ENCODE data around the gene FADS3. TPM values are rescaled to one million over a fixed set of nuclear protein-coding genes. Genes with fewer than 3 reads are reported as not detected.

FADS3 gene
- total RNA-seq, 1 experiment from 2014 or later, result 65.8 TPM

DNA sequence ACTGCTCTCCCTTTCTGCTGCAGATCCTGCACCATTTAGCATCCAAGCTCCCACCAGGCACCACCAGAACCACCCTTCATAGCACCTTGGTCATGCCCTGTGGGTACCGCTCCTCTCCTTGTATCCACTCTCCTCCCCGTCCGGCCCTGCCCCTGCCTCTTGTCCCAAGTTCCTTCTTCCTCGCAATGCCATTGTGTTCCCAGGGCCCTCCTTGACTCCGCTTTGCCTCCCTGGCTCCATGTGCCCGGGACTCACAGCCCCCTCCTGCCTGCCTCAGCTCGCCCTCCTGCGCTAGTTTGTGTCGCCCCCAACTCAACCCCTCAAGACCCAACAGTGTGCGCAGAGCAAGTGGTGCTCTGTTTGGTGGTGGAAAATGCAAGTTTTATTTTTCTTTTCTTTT, 52.4 kb downstream of the FADS3 start (continued):
- TF ChIP-seq, protein P1, sequence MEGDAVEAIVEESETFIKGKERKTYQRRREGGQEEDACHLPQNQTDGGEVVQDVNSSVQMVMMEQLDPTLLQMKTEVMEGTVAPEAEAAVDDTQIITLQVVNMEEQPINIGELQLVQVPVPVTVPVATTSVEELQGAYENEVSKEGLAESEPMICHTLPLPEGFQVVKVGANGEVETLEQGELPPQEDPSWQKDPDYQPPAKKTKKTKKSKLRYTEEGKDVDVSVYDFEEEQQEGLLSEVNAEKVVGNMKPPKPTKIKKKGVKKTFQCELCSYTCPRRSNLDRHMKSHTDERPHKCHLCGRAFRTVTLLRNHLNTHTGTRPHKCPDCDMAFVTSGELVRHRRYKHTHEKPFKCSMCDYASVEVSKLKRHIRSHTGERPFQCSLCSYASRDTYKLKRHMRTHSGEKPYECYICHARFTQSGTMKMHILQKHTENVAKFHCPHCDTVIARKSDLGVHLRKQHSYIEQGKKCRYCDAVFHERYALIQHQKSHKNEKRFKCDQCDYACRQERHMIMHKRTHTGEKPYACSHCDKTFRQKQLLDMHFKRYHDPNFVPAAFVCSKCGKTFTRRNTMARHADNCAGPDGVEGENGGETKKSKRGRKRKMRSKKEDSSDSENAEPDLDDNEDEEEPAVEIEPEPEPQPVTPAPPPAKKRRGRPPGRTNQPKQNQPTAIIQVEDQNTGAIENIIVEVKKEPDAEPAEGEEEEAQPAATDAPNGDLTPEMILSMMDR (IDR thresholded peaks at IDR 0.05 in 2 of 3, conservative IDR thresholded peaks at IDR 0.05 in 1 of 3; ENCODE audit: borderline replicate concordance in 1 of 3, insufficient read depth in 1 of 3, low read depth in 2 of 3, low read length in 2 of 3), result no peak
- TF ChIP-seq SRF (IDR thresholded peaks at IDR 0.05; ENCODE audit: low read depth) (no peak), SP1 (IDR thresholded peaks at IDR 0.05; ENCODE audit: low read depth) (no peak), ELF1 (IDR thresholded peaks at IDR 0.05; ENCODE audit: borderline replicate concordance, low read depth) (no peak), ATF3 (IDR thresholded peaks at IDR 0.05) (no peak), ZNF274 (IDR thresholded peaks at IDR 0.05; ENCODE audit: low read depth, low read length) (no peak), SIN3A (IDR thresholded peaks at IDR 0.05; ENCODE audit: low read depth) (no peak), ZFX (IDR thresholded peaks at IDR 0.05) (no peak), YY1 (IDR thresholded peaks at IDR 0.05; ENCODE audit: extremely low read depth, insufficient replicate concordance, low read depth, low read length) (no peak), FOSL1 (IDR thresholded peaks at IDR 0.05; ENCODE audit: low read depth) (no peak), RAD21 (IDR thresholded peaks at IDR 0.05; ENCODE audit: low read depth) (no peak), CEBPB (IDR thresholded peaks at IDR 0.05; ENCODE audit: low read depth) (no peak), EZH2phosphoT487 (IDR thresholded peaks at IDR 0.05; ENCODE audit: borderline replicate concordance) (no peak)

GRCh38 chr11:61838501-61838900, 52.8 kb downstream of the FADS3 start:
- Histone ChIP-seq H3K27me3 (ENCODE audit: insufficient read depth, low read length) (no peaks in the 10 kb centered on the region), H3K9ac (ENCODE audit: low read length) (no peak overlapping the region), H3K79me2 (ENCODE audit: insufficient read depth, low read length) (no peaks in the 10 kb centered on the region), H2AFZ (ENCODE audit: low read depth, low read length, poor library complexity, severe bottlenecking) (no peak overlapping the region), H3K4me1 (ENCODE audit: control insufficient read depth in 1 of 2, insufficient read depth in 2 of 2, low read length in 2 of 2) (peaks cover 0 to 5% of the 10 kb centered on the region in 2 experiments; a peak in 1 of 4 replicates), H3K27ac (ENCODE audit: low read depth, low read length) (no peak overlapping the region), H3K9me3 (ENCODE audit: control insufficient read depth in 1 of 2, insufficient read depth in 1 of 2, low read depth in 1 of 2, low read length in 2 of 2) (no peaks in the 10 kb centered on the region), H3K4me2 (ENCODE audit: low read length) (no peak overlapping the region), H4K20me1 (ENCODE audit: insufficient read depth) (no peaks in the 10 kb centered on the region), H3K9me2 (ENCODE audit: insufficient read depth) (no peaks in the 10 kb centered on the region), H3K4me3 (replicated peaks in 1 of 2; ENCODE audit: low read depth in 1 of 2, low read length in 2 of 2) (no peak overlapping the region), H3K36me3 (ENCODE audit: control insufficient read depth in 1 of 2, insufficient read depth in 2 of 2, low read length in 2 of 2) (no peaks in the 10 kb centered on the region)
- ATAC-seq (no peak), DNase-seq (ENCODE audit: low read depth, low spot score) (no peak)
- BruUV-seq (replicated peaks), result no TSS peak
- CTCF ChIA-PET, result no interaction called here
- POLR2A ChIA-PET, result no interaction called here
- RAD21 ChIA-PET (ENCODE audit: low non-redundant PET in 1 of 2, low total read pairs in 2 of 2, uncharacterized antibody in 2 of 2, unreplicated experiment in 2 of 2), result no interaction called here
- intact Hi-C loops (cut with micrococcal nuclease), result no loop called here
- TF ChIP-seq ATF3 (IDR thresholded peaks at IDR 0.05) (no peak), YY1 (IDR thresholded peaks at IDR 0.05; ENCODE audit: extremely low read depth, insufficient replicate concordance, low read depth, low read length) (no peak), JUND (IDR thresholded peaks at IDR 0.05) (no peak), CBX3 (IDR thresholded peaks at IDR 0.05; ENCODE audit: low read depth) (no peak), ZNF274 (IDR thresholded peaks at IDR 0.05; ENCODE audit: low read depth, low read length) (no peak), ELF1 (IDR thresholded peaks at IDR 0.05; ENCODE audit: borderline replicate concordance, low read depth) (no peak), EZH2 (IDR thresholded peaks at IDR 0.05) (no peak), SP1 (IDR thresholded peaks at IDR 0.05; ENCODE audit: low read depth) (no peak), FOSL1 (IDR thresholded peaks at IDR 0.05; ENCODE audit: low read depth) (no peak)
- TF ChIP-seq, protein P1 (IDR thresholded peaks at IDR 0.05 in 2 of 3, conservative IDR thresholded peaks at IDR 0.05 in 1 of 3; ENCODE audit: borderline replicate concordance in 1 of 3, insufficient read depth in 1 of 3, low read depth in 2 of 3, low read length in 2 of 3), result no peak
- TF ChIP-seq, protein P2, sequence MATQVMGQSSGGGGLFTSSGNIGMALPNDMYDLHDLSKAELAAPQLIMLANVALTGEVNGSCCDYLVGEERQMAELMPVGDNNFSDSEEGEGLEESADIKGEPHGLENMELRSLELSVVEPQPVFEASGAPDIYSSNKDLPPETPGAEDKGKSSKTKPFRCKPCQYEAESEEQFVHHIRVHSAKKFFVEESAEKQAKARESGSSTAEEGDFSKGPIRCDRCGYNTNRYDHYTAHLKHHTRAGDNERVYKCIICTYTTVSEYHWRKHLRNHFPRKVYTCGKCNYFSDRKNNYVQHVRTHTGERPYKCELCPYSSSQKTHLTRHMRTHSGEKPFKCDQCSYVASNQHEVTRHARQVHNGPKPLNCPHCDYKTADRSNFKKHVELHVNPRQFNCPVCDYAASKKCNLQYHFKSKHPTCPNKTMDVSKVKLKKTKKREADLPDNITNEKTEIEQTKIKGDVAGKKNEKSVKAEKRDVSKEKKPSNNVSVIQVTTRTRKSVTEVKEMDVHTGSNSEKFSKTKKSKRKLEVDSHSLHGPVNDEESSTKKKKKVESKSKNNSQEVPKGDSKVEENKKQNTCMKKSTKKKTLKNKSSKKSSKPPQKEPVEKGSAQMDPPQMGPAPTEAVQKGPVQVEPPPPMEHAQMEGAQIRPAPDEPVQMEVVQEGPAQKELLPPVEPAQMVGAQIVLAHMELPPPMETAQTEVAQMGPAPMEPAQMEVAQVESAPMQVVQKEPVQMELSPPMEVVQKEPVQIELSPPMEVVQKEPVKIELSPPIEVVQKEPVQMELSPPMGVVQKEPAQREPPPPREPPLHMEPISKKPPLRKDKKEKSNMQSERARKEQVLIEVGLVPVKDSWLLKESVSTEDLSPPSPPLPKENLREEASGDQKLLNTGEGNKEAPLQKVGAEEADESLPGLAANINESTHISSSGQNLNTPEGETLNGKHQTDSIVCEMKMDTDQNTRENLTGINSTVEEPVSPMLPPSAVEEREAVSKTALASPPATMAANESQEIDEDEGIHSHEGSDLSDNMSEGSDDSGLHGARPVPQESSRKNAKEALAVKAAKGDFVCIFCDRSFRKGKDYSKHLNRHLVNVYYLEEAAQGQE (IDR thresholded peaks at IDR 0.05; ENCODE audit: low read depth), result no peak

All from HCT116 (cell line).